Vagina (tissue), 2 donors: Measurements from ENCODE around the gene ARHGAP42.

Experiments used
- CTCF ChIP-seq, 3 experiments: fragments of 450-650 bp in 2 of 3; fragments of 200-600 bp in 1 of 3; sonication (generic) in 1 of 3; IDR thresholded peaks; one replicate each; pipeline ENCODE4 v1.5.1; 2017 to 2019; ENCODE audit warnings: antibody characterized with exemption in 3 of 3, mild to moderate bottlenecking in 2 of 3, moderate library complexity in 2 of 3
- POLR2A ChIP-seq, 2 donors: fragments of 450-650 bp; IDR thresholded peaks; one replicate each; pipeline ENCODE4 v1.6.1; 2017; ENCODE audit warnings: antibody characterized with exemption in 2 of 2, mild to moderate bottlenecking in 2 of 2, moderate library complexity in 2 of 2
- POLR2AphosphoS5 ChIP-seq, 2 donors: sonication (generic); formaldehyde crosslinking; IDR thresholded peaks; one replicate each; pipeline ENCODE4 v1.9.0; 2017; ENCODE audit warnings: antibody characterized with exemption in 2 of 2, mild to moderate bottlenecking in 2 of 2, low read depth in 1 of 2; ENCODE audit not compliant: insufficient read depth in 1 of 2

- peak in 2 of 3 experiments; percentile 22 to 34 for TF ChIP-seq CTCF (IDR thresholded peaks at IDR 0.05)
- TF ChIP-seq POLR2A (IDR thresholded peaks at IDR 0.05) = no peak
- TF ChIP-seq POLR2AphosphoS5 (IDR thresholded peaks at IDR 0.05; ENCODE audit: insufficient read depth in 1 of 2, low read depth in 1 of 2) = no peak
These were observed 293.1 kb downstream of the ARHGAP42 start for GRCh38 chr11:100980156-100980555.
